AG10803 (cell line): ENCODE data around the gene PRKCZ.

Experiments
- DNase-seq: peaks from one replicate; pipeline ENCODE4 v3.0.0; 2010; ENCODE audit warnings: low read depth
- H3K4me3 ChIP-seq: 2 replicates; pipeline ENCODE4 v1.5.1; 2011; ENCODE audit warnings: mild to moderate bottlenecking, low read length, control low read depth
- CTCF ChIP-seq: conservative IDR thresholded peaks from 2 replicates; pipeline ENCODE4 v1.5.1; 2011; ENCODE audit warnings: mild to moderate bottlenecking, low read length, control low read depth, inconsistent platforms

The PRKCZ gene

GRCh38 chr1:2216767-2217058, 166.5 kb downstream of the PRKCZ start:
- H3K4me3 ChIP-seq = no peak overlapping the region
- no peak for DNase-seq
- no peak for TF ChIP-seq CTCF

- TF ChIP-seq CTCF = no peak
- no peak overlapping the region for H3K4me3 ChIP-seq
- no peak for DNase-seq
These were observed 171.1 kb downstream of the PRKCZ start for GRCh38 chr1:2221271-2221670.

GRCh38 chr1:2224170-2224584, 174.0 kb downstream of the PRKCZ start:
- H3K4me3 ChIP-seq = no peak overlapping the region
- no peak for DNase-seq
- TF ChIP-seq CTCF = no peak

GRCh38 chr1:2224631-2225428, 174.6 kb downstream of the PRKCZ start:
- H3K4me3 ChIP-seq = no peak overlapping the region
- peak; percentile 17 for DNase-seq
- no peak for TF ChIP-seq CTCF

GRCh38 chr1:2226525-2227345, 176.5 kb downstream of the PRKCZ start:
- peak overlapping the region; percentile 75 for H3K4me3 ChIP-seq
- DNase-seq = no peak
- TF ChIP-seq CTCF = no peak

- DNase-seq = peak; percentile 97
- TF ChIP-seq CTCF = no peak
- H3K4me3 ChIP-seq = peak overlapping the region; percentile 75
These were observed 177.3 kb downstream of the PRKCZ start for GRCh38 chr1:2227346-2228156.
